Stimulated activated naive CD8-positive, alpha-beta T cell treated with anti-CD3 and anti-CD28 coated beads, Interleukin-15, Interleukin-2, amounts not matched to agents 100 ng/mL and 50 ng/mL, for 24 hours (primary cell): ENCODE data around the gene MYLK2.

ENCODE experiments used
- H3K27ac Mint-ChIP-seq: one replicate; pipeline ENCODE4 v1.8.0; 2021; ENCODE audit warnings: mild to moderate bottlenecking, mixed read lengths
- H3K27me3 Mint-ChIP-seq: one replicate; pipeline ENCODE4 v1.8.0; 2021; ENCODE audit warnings: mixed read lengths
- H3K36me3 Mint-ChIP-seq: one replicate; pipeline ENCODE4 v1.8.0; 2021; ENCODE audit warnings: low read depth, mixed read lengths
- H3K4me1 Mint-ChIP-seq: one replicate; pipeline ENCODE4 v1.8.0; 2021; ENCODE audit warnings: low read depth, mixed read lengths
- H3K4me3 Mint-ChIP-seq: one replicate; pipeline ENCODE4 v1.8.0; 2021; ENCODE audit warnings: mild to moderate bottlenecking, mixed read lengths
- H3K9me3 Mint-ChIP-seq: one replicate; pipeline ENCODE4 v1.8.0; 2021; ENCODE audit warnings: mixed read lengths

The MYLK2 gene

GRCh38 chr20:31853481-31853880, 34.3 kb downstream of the MYLK2 start:
- H3K9me3 Mint-ChIP-seq = no peaks in the 10 kb centered on the region
- H3K4me1 Mint-ChIP-seq = no peaks in the 10 kb centered on the region
- H3K27ac Mint-ChIP-seq = no peak overlapping the region
- H3K4me3 Mint-ChIP-seq = no peak overlapping the region
- no peaks in the 10 kb centered on the region for H3K36me3 Mint-ChIP-seq
- H3K27me3 Mint-ChIP-seq = peaks cover 8% of the 10 kb centered on the region

- Mint-ChIP-seq H3K4me3 (no peak overlapping the region), H3K9me3 (no peaks in the 10 kb centered on the region), H3K36me3 (no peaks in the 10 kb centered on the region), H3K27ac (no peak overlapping the region), H3K4me1 (no peaks in the 10 kb centered on the region), H3K27me3 (peaks cover 17% of the 10 kb centered on the region)
Observed at GRCh38 chr20:31856516-31856915, 37.4 kb downstream of the MYLK2 start.

GRCh38 chr20:31857861-31858759, 39.0 kb downstream of the MYLK2 start:
- H3K4me3 Mint-ChIP-seq = no peak overlapping the region
- no peak overlapping the region for H3K27ac Mint-ChIP-seq
- H3K36me3 Mint-ChIP-seq = no peaks in the 10 kb centered on the region
- H3K27me3 Mint-ChIP-seq = peaks cover 17% of the 10 kb centered on the region
- H3K9me3 Mint-ChIP-seq = no peaks in the 10 kb centered on the region
- H3K4me1 Mint-ChIP-seq = peaks cover 3% of the 10 kb centered on the region

- Mint-ChIP-seq H3K36me3 (no peaks in the 10 kb centered on the region), H3K27ac (no peak overlapping the region), H3K4me3 (no peak overlapping the region), H3K4me1 (peaks cover 3% of the 10 kb centered on the region), H3K9me3 (no peaks in the 10 kb centered on the region), H3K27me3 (peaks cover 17% of the 10 kb centered on the region)
Observed at GRCh38 chr20:31858760-31859083, 39.6 kb downstream of the MYLK2 start.

GRCh38 chr20:31859266-31859997, 40.3 kb downstream of the MYLK2 start:
- H3K36me3 Mint-ChIP-seq = no peaks in the 10 kb centered on the region
- peaks cover 3% of the 10 kb centered on the region for H3K4me1 Mint-ChIP-seq
- H3K27me3 Mint-ChIP-seq = peaks cover 17% of the 10 kb centered on the region
- no peak overlapping the region for H3K27ac Mint-ChIP-seq
- no peak overlapping the region for H3K4me3 Mint-ChIP-seq
- H3K9me3 Mint-ChIP-seq = no peaks in the 10 kb centered on the region

GRCh38 chr20:31859998-31860380, 40.8 kb downstream of the MYLK2 start:
- Mint-ChIP-seq H3K27ac (no peak overlapping the region), H3K4me1 (peaks cover 3% of the 10 kb centered on the region), H3K9me3 (no peaks in the 10 kb centered on the region), H3K36me3 (no peaks in the 10 kb centered on the region), H3K4me3 (no peak overlapping the region), H3K27me3 (peaks cover 17% of the 10 kb centered on the region)

- peaks cover 3% of the 10 kb centered on the region for H3K4me1 Mint-ChIP-seq
- H3K36me3 Mint-ChIP-seq = no peaks in the 10 kb centered on the region
- H3K4me3 Mint-ChIP-seq = no peak overlapping the region
- H3K27me3 Mint-ChIP-seq = peaks cover 17% of the 10 kb centered on the region
- no peak overlapping the region for H3K27ac Mint-ChIP-seq
- no peaks in the 10 kb centered on the region for H3K9me3 Mint-ChIP-seq
Observed at GRCh38 chr20:31860390-31861134, 41.4 kb downstream of the MYLK2 start.

GRCh38 chr20:31861135-31861384, 41.9 kb downstream of the MYLK2 start:
- Mint-ChIP-seq H3K36me3 (no peaks in the 10 kb centered on the region), H3K27me3 (peaks cover 17% of the 10 kb centered on the region), H3K9me3 (no peaks in the 10 kb centered on the region), H3K4me1 (peaks cover 3% of the 10 kb centered on the region), H3K27ac (no peak overlapping the region), H3K4me3 (no peak overlapping the region)

- Mint-ChIP-seq H3K27ac (no peak overlapping the region), H3K4me3 (peak overlapping the region; percentile 5), H3K36me3 (no peaks in the 10 kb centered on the region), H3K9me3 (no peaks in the 10 kb centered on the region), H3K27me3 (peaks cover 17% of the 10 kb centered on the region), H3K4me1 (peaks cover 3% of the 10 kb centered on the region)
Observed at GRCh38 chr20:31861385-31862156, 42.4 kb downstream of the MYLK2 start.

GRCh38 chr20:31862157-31862470, 43.0 kb downstream of the MYLK2 start:
- Mint-ChIP-seq H3K9me3 (no peaks in the 10 kb centered on the region), H3K27ac (no peak overlapping the region), H3K36me3 (no peaks in the 10 kb centered on the region), H3K4me1 (peaks cover 3% of the 10 kb centered on the region), H3K4me3 (peak overlapping the region; percentile 5), H3K27me3 (peaks cover 17% of the 10 kb centered on the region)

GRCh38 chr20:31862506-31862905, 43.4 kb downstream of the MYLK2 start:
- H3K27ac Mint-ChIP-seq = no peak overlapping the region
- H3K4me3 Mint-ChIP-seq = peak overlapping the region; percentile 5
- no peaks in the 10 kb centered on the region for H3K9me3 Mint-ChIP-seq
- H3K36me3 Mint-ChIP-seq = no peaks in the 10 kb centered on the region
- peaks cover 17% of the 10 kb centered on the region for H3K27me3 Mint-ChIP-seq
- H3K4me1 Mint-ChIP-seq = peaks cover 3% of the 10 kb centered on the region

- H3K4me1 Mint-ChIP-seq = peaks cover 3% of the 10 kb centered on the region
- no peak overlapping the region for H3K4me3 Mint-ChIP-seq
- H3K36me3 Mint-ChIP-seq = no peaks in the 10 kb centered on the region
- H3K9me3 Mint-ChIP-seq = no peaks in the 10 kb centered on the region
- H3K27me3 Mint-ChIP-seq = peaks cover 17% of the 10 kb centered on the region
- no peak overlapping the region for H3K27ac Mint-ChIP-seq
Observed at GRCh38 chr20:31863296-31864085, 44.3 kb downstream of the MYLK2 start.

- no peaks in the 10 kb centered on the region for H3K36me3 Mint-ChIP-seq
- H3K27me3 Mint-ChIP-seq = peaks cover 20% of the 10 kb centered on the region
- no peak overlapping the region for H3K27ac Mint-ChIP-seq
- H3K4me3 Mint-ChIP-seq = no peak overlapping the region
- no peaks in the 10 kb centered on the region for H3K9me3 Mint-ChIP-seq
- peaks cover 10% of the 10 kb centered on the region for H3K4me1 Mint-ChIP-seq
Observed at GRCh38 chr20:31864521-31865400, 45.6 kb downstream of the MYLK2 start.
